T follicular helper cell (primary cell): ENCODE data around the gene P3R3URF.

ENCODE experiments used
- DNase-seq: peaks from one replicate; pipeline ENCODE4 v3.0.0-alpha.2; 2020; ENCODE audit warnings: low read depth

The P3R3URF gene

DNA sequence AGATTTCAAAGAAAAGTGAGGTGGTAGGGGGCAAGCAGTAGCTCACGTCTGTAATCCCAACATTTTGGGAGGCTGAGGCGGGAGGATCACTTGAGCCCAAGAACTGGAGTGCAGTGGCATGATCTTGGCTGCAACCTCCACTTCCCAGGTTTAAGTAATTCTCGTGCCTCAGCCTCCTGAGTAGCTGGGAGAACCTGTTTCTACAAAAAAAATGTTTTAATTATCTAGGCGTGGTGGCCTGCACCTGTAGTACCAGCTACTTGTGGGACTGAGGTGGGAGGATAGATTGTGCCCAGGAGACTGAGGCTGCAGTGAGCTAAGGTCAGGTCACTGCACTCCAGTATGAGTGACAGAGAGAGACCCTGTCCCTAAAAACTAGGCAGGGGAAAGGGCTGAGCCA lies 4.0 kb downstream of the P3R3URF start:
- no peak for DNase-seq

DNA sequence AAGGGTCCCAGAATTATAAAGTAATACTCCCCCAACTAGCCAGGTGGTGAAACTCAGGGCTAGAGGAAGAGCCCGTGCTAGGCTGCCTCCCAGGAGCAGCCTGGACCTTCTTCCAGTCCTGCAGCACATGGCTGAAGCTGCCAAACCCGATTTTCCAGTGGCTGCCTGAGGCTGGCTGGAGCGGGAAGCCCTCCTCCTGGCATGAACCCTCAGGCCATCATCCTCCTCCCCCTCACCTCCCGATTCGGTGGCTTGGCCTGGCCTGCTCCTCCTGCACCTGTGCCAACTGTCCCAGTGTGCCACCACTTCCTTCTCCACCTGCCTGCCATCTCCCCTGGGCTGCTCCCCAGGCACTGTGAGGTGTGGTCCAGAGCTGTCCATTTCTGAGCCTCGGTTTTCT lies 4.4 kb downstream of the P3R3URF start:
- no peak for DNase-seq

DNA sequence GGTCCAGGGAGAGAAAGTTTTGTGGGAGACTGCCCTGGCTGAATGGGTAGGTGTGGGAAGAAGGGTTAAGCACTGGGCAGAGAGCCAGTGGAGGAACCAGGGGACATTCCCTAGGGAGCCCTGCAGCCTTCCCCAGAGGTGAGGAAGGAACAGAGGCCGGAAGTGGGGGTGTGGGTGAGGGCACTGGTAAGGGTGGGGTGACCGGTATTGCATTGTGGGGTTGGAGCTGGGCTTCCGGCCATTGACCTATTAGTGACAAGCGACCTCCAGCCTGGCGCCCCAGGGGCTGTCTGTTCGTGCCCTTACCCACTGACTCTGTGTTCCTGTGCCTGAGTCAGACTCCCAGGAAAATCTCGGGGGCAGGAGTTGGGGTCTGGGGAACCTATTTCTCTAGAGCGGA lies 4.9 kb downstream of the P3R3URF start:
- DNase-seq, result no peak

DNA sequence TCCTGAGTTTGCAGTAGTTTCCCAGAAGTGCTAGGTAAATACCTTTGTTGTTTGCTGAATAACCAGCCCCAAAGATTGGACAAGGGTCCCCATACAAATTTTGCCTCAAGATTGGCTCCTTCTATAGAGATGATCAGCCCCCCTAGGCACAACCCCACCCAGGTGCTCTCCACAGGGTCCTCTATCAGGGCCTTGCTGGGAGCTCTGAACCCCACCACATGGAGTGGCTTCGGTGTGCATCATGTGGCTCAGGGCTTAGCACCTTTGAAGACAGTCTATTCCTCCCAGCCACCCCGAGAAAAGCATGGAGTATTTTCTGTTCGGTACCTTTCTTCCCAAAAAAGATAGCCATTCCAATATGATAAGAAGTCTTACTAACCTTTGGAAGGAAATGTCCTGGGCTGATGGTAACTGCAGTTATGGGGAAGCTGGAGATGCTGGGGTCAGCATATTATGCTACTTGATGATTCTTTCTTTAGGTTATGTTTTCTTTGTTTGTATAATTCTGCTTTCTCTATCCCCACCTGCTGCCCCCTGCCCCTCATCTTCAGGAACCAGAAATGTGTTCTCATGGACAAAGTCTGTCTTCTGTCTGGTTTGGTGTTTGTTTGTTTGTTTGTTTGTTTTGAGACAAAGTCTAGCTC lies 6.4 kb downstream of the P3R3URF start:
- no peak for DNase-seq

DNA sequence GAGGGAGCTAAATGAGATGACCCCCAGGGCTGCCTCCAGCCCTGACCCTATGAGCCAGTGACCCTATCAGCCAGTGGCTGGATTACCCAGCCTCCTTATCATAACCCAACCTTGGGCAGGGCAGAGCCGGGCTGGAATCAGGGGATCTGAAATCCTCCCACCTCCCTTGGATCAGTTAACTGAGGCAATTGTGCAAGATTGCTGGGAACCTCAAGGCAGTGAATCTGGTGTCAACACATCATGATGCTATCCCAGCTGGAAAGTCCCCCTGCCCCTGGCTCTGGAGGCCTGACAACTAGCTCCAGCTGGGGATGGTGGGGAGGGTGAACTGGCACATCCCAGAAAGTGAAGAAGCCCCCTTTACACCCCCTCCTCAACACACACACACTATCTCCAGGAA lies 7.8 kb downstream of the P3R3URF start:
- DNase-seq, result no peak

DNA sequence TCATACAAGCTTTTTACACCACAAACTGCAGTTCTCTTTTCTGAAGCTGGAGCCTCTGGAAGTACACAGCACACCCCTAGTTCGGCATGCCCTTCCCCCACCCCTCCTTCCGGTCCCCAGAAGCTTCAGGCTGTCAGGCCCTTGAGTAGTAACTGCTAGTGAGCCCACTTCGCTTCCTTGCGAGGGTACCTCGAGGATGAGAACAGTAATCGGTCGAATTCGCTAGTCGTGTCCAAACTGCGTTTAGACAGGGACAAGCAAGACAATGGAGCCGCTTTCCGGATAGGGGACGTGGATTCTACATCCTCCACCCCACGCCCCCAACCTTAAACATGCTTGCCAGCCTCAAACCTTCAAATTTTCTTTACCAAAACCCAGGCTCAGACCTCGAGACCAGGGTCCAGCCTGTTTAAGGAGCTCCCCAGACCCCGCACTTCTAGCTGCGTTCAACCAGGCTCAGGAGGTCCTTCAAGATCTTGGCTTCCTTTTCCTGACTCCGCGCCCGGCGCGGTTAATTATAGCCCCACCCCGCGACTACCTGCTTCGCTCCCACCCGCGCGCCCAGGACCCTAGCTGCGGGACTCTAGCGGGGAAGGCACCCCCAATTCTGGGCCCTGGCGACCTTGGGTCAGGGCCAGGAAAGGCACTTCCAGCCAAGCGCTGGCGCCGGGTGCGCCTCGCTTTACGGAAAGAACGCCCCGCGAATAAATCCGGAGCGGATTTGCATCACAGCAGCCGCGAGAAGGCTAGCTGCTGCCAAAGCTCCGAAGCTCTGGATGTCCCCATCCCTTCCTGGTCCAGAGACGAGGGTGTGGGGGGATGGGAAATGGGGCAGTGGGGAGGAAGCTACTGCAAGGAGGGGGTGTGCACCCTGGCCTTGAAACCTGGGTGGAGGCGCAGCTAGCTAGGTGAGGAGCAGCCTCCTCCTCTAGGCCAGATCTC lies 9.5 kb downstream of the P3R3URF start:
- no peak for DNase-seq

DNA sequence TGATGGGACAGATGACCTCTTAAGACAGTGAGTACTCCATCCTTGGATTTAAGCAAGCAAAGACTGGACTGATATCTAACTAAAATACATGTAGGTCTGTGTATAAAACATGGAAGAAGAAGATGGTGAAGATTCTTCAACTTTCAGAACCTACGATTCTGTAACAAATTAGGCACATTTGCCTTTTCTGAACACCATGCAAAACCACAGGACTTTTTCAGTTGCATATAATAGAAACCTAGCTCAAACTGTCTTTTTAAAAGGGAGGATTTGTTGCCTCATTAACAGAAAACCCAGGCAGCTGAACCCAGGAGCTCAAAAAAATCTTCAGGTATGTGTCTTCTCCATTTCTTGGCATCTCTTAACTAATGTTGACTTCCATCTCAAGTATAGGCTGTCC lies 16.1 kb downstream of the P3R3URF start:
- DNase-seq, result no peak

DNA sequence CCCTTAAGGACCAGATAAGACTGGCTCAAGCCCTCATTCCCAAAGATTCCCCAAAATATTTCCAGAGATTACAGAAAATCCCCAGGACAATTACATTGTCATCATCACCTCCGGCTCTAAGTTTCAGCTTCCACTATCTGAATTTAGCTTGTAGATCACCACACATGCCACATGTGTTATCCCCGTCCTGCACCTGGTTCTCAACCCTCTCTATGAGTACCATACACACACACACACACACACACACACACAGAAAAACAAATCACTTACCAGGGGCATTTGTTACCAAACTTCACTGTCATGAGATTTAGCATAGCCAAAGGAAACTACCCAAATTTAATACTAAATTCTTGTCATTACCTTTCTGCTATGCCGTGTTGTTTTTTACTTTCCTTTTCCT lies 16.8 kb downstream of the P3R3URF start:
- DNase-seq, result no peak

DNA sequence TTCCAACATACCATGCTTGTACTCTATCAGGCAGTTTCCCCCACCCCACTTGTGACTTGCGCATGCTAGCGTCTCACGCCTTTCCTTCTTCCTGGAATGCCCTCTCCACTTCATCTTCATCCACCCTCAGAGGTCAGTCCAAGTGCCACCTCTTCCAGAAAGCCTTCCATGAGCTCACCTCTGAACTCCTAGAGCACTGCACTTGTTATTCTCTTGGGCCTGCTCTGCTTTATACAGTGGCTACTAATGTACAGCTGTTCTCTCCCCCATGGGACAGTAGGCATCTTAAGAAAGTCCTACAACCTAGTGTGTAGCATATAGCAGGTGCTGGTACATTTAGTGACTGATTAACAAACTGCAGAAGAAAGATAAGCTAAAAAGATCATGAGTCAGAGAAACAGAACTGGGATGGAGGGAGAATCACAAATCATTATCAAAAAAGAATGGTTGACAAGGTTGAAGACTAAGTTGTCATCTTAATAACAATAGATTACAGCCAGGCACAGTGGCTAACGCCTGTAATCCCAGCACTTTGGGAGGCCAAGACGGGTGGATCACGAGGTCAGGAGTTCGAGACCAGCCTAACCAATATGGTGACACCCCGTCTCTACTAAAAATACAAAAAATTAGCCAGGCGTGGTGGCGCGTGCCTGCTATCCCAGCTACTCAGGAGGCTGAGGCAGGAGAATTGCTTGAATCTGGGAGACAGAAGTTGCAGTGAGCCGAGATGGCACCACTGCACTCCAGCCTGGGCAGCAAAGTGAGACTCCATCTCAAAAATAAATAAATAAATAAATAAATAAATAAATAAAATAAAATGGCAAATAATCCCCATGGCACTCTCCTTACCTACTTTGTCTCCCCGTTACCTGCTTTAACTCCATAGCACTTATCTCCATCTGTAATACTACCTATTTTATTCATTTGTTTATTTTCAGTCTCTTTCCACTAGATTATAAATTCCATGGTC lies 17.7 kb downstream of the P3R3URF start:
- DNase-seq, result no peak

DNA sequence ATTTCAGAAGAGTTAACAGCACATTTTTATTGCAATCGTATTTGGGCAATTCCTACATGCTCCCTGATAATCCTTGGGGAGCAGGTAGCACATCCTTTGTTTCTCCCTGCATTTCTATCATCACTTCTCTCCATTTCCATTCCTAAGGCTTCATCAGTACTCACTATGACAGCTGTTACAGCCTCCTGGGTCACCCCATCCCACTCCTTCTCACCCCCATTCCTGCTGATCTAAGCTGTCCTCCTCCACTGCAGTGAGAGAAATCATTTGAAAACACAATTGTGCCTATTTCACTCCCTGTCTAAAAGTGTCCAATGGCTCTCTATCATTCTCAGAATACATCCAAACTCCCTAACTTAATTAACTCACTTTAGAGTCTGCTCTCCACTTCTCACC lies 18.4 kb downstream of the P3R3URF start:
- no peak for DNase-seq

DNA sequence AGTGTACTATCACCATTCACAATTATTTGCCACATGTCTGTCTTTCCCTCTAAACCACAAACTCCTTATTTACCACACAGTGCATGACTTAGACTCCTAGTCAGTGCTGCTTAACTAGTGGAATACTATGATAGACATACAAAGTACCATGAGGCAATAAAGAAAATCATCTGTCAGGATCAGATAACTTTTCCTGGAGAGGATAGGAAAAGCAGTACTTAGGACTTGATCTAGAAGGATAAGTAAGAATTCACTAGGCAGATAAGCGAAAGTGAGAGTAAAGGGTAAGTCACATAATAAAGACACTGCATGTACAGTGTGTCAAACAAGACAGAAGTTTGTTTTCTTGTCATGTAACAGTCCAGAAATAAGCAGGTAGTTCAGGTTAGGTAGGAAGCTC lies 22.6 kb downstream of the P3R3URF start:
- no peak for DNase-seq

DNA sequence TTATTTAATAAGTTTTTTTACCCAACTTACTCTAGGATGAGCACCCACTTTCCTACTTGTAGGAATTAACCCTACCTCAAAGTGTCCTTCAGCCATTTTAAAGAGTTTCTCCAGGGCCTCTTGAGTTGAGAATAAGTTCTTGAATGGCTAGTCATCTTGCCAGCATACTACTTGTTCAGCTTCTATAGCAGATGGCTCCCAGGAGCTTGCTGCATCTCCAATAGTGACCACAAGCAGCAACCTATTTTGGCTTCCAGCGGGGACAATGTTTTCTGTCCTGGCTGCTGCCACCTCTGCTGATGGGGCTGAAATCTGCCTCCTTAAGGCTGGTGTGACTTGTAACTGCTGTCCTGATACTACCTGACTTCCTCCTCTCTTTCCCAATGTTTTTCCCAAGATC lies 23.1 kb downstream of the P3R3URF start:
- DNase-seq, result no peak

DNA sequence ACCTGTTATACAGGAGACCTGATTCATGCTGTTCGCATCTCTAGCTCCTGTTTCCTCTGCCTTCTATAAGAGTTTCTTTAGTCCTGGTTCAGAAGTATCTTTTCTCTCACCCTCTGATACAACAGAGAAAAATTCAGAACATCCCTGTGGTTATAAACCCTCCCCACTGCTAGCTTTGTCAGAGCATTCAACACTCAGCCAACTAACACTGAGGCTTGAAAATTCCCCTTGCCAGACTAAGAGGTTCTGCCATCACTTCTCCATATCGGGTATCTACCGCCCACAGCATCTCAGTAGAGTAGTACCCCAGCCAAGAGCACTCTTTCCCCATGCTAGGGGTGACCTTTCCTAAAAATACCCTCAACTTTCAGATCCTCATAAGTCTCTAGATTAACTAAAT lies 24.3 kb downstream of the P3R3URF start:
- DNase-seq, result no peak

DNA sequence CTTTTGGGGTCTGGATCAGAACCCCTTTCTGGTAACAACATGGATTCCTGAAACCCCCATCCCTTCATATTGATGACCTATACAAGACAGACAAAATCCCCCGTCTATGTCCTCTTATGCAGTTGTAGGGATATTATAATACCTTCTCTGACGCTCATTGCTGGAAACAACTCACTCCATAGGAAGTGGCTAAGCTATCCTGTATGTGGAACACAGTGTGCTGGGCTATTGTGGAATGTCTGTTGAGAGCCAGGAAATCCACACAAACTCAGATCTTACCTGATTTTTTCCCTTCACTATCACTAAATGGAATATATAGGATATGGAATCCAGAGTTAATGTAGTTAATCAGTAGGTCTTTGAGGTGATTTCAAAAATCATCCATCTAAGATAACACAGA lies 26.2 kb downstream of the P3R3URF start:
- no peak for DNase-seq

DNA sequence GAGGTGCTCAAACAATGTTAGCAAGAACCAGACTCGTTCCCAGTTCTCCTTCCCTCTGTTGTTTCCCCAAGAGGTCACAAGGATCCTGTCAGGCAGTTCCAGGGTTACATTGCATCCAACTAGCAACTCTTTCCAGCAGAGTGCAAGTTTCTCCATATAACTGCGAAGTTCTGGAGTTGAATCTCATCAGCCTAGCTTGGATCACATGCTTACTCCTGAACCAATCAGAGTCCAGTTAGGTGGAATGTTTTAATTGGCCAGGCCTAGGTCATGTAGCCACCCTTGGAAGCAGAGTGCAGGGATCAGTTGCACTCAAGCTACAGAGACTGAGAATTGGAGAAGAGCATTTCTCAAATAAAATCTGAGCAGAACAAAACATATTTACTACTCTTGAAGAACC lies 28.0 kb downstream of the P3R3URF start:
- DNase-seq, result no peak

DNA sequence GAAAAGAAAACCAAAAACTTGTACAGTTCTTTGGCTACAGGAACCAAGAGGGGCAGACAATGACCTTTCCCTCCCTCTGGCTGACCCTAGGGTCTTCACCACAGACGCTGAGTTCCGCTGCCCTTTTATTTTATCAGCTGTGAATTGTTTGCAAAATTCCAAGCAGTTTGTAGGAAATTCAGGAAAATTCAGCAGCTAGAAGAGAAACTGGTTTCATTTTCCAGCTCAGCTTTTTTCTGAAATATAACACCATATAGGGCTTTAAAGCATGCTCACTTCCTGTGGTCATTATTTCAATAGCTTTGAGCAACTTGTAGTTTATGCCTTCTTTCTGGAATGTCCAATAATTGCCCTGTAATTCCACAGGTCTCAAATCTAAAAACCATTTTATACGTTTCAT lies 38.4 kb downstream of the P3R3URF start:
- DNase-seq, result no peak

DNA sequence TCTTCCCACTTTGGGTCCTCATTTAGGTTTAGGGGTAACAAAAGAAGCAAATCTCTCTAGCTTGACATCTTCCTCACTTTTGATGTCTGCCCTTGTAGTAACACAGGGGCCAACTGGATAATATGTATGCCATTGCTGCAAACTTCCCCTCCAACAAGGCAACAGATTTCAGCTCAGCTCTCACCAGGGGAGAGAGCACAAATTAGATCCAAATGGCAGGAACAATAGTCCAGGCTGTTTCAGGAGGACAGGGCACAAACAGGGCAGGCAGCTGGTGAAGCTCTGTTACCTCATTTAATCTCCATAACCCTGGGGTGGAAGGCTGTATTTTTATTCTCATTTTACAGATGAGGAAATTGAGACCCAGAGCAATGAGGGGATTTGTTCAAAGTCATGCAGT lies 39.6 kb downstream of the P3R3URF start:
- DNase-seq, result no peak

DNA sequence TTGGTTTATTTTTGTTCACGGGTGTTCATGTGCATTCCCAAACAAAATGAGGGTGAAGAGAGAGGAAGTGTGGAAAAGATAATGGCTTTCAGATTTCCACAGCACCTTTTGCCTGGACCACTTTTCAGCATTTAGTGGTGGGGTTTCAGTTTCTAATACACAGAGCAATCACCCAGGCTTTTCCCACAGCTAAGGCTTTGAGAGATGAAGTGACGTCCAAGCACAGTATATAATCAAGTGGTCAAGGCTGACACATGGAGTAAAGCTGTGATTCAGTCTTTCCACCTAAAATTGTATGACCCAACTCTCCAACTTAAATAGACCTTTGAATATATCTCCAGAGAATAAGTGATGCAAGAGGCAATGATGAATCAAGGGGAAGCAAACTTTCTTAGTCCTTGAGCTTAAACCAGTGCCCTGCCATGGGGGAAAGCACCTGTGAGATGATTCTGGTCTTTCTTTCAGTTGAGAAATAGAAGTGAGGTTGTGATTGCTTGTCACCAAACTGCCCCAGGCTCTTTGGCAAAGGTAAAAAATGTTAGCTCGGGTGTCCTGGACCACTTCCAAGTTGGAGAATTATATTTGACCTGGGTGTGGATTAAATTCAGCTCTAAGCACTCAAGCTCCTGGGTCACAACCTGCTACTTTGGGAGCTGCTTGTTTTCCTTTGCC lies 41.5 kb downstream of the P3R3URF start:
- DNase-seq, result no peak

DNA sequence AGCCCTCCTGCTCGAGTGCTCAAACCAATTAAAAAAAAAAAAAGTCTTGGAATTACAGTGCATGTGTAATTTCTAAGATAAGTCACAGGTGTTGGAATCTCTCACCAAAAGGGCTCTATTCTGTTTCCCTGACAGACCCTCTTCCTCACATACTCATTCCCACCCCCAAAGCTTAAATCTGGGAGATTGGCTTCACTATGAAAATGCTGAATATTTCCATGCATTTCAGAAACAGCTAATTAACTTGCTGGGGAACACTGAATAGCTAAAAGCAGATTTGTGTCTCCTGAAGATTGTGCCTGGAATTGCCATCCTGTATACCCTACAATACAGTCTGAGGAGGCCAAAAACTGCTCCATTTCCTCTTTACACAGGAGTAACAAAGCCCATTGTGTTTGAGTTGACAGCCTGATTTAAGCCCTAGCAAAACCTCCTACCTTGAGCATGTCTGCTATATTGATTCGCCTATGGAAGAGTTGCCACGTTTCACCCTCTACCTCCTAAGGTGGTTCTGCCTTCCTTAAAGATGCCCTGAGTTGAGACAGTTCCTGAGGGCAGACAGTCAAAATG lies 42.4 kb downstream of the P3R3URF start:
- DNase-seq, result no peak

DNA sequence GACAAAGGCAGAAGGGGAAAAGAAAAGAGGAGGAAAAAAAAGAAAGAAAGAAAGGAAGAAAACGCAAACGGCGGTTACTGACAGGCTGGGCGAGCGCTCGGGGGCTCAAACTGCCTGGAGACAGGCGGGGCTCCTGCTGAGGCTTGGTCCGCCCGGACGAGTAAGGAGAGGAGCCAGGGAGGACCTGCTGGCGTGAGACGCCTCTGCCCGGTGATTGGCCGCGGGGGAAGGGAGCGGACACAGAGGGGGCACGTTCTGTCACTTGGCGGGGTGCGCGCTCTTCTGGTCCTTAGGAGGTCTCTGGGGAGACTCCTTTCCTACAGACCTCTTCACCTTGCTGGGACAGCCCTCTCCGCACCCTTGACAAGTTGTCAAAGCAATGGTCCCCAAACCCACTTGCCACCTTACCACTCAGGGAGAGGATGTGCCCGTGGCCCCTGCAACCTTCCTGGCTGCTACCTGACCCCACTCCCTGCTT lies 43.1 kb downstream of the P3R3URF start:
- DNase-seq, result no peak

DNA sequence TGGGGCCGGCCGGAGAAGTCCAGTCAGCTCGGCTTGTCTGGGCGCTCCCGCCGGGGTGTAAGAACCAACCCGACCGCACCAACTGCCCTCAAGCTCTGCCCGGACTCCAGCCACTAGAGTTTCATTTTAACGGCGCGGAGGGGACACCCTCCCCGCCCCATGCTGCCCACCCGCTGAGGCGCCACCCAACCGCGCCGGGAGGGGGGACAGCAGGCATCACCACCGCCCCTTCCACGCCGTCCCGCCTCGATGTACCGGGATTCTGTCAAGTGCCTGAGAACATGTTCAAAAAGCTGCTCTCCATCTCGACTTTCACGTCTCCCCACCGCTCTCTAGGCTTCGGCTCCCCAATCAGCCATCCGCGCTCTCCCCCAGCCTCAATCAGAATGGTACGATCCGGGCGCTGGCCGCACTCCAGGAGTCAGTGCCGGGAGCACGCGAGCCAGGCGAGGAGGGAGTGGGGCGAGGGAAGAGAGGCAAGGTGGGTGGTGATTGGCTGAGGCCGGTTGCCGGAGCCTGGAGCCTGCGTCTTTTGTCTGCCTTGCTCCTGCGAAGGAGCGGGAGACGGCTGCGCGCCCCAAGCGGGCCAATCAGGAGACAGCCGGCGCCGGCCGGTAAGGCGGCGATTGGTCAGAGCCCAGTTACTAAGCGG lies 43.6 kb downstream of the P3R3URF start, which contains the start of gene PIK3R3:
TSS of gene PIK3R3 (minus strand) at position 101 of the 652 bp plus-strand sequence. CDS start 677 bp downstream, outside the sequence.
- DNase-seq, result peak; percentile 65
